C4-2B (cell line): Measurements from ENCODE around the gene MTFP1.

Experiments used
- H3K27ac ChIP-seq: fragments of 450-650 bp; 2 replicates; pipeline ENCODE4 v1.5.1; 2017
- CTCF ChIP-seq: fragments of 450-650 bp; conservative IDR thresholded peaks from 2 replicates; pipeline ENCODE4 v1.5.1; 2017; ENCODE audit warnings: mild to moderate bottlenecking
- ZFX ChIP-seq: fragments of 450-650 bp; IDR thresholded peaks from 2 replicates; pipeline ENCODE4 v1.6.1; 2017

Gene MTFP1

DNA sequence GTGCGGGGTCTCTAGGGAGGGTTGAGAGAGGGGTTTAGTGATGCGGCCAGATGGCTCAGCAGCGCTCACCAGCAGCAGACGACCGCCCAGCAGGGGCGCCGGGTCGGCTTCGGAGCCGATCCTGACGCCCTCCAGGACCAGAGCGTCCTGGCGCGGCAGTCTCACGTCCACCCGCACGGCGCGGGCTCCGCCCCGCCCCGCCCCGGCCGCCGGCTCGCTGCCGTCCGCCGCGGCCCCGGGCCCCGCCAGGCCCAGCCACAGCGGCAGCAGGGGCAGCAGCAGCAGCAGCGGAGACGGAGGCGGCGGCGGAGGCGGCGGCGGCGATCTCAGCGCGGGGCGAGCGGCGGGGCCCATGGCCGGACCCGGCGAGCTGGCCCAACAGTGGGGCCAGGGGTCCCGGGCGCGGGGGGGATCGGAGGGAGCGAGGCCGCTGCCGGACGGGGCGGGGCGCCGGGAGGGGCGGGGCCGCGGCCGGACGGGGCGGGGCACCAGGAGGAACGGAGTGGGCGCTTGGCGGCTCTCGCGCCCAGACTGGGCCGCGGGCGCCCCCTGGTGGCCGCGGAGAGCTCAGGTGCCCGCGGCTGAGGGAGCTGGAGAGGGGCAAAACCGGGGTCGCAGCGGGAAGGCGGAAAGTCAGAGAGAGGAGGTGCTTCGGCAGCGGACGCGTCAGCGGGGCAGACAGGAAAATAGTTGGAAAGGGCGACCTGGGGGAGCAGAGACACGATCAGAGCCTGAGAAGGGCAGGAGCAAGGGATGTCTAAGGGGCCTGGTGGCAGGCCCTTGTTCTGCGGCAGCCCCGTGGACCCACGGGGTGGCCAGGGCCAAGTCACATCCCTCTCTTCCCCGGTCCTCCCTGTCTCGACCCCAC, 38.4 kb upstream of the MTFP1 start, which contains the start of gene RNF215:
TSS of gene RNF215 (minus strand) at position 452 of the 868 bp plus-strand sequence. CDS start at position 354, 98 bp downstream.
- TF ChIP-seq ZFX (peak; percentile 84; the same call in 1 of the 2 replicates), CTCF (peak; percentile 98)
- H3K27ac ChIP-seq: peak within 1 kb of the TSS; percentile 60

GRCh38 chr22:30390974-30391691, 34.4 kb upstream of the MTFP1 start:
- TF ChIP-seq CTCF (peak; percentile 89), ZFX (no peak)
- peak overlapping the region; percentile 14; the same call in 1 of the 2 replicates for H3K27ac ChIP-seq

DNA sequence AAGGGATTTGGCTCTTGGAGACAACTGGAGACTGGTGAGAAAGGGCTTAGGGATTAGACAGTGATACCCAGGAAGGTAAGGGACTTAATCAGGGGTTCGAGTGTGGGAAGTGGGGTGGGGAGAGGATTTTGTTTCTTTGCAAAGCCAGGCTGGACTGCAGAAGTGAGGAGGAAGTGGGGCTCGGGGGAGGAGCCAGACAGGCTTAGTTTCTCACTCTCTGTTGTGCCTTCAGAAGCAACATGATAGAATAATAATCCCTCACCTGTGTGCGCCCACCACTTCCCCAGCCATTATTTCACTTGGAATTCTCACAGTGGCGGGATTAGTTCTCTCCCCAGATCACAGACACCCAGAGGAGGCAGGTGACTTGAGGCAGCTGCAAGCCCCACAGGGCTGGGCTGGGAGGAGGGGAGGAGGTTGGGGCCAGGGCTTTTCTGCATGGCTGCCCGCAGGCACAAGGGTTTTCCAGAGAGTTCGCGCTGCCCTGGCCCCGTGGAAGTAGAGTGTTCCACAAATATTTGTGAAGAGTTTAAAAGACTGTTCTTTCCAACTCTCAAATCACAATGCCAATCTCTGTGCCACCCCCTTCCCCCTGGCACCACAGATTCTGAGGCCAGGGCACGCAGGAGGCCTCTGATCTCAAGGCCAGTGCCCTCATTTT, 32.8 kb upstream of the MTFP1 start:
- TF ChIP-seq CTCF (no peak), ZFX (no peak)
- H3K27ac ChIP-seq: peak overlapping the region; percentile 31

DNA sequence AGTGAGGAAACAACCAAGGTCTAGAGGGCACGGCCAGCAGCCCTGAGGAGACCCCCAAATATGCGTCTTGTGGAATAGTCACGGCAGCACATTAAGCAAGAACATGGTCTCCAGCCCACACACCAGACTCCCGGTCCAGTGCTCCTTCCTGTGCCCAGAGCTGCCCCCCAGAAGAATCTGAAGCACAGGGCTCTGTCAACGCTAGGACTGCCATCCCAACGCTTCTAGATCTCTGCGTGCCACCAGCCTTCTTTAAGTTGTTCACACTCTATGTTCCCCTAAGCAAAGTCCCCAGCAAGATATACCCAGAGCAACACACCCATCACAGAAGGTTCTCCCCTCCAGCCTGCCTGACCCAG, 32.3 kb upstream of the MTFP1 start:
- peak overlapping the region; percentile 31 for H3K27ac ChIP-seq
- TF ChIP-seq CTCF (no peak), ZFX (no peak)

DNA sequence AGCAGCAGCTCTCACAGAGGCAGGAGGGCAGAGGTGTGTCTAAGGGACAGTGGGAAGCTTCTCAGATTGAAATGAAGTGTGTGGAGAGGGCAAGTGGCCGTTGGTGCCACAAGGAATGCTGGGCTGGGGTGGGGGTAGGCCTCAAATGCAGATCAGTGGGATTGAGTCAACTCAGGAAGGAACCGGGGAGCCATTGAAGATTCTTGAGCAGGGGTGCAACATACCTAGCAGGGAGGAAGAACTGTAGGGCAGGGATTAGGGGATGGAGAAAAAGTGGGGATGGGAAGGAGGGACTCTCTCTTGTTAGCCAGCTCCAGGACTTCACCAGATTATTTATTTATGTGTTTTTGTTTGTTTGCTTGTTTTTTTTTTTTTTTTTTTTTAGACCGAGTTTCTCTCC, 31.7 kb upstream of the MTFP1 start:
- peak overlapping the region; percentile 31 for H3K27ac ChIP-seq
- TF ChIP-seq ZFX (no peak), CTCF (no peak)

- H3K27ac ChIP-seq: peak within 1 kb of the TSS; percentile 61
- TF ChIP-seq ZFX: peak; percentile 68; the same call in 1 of the 2 replicates
- no peak for TF ChIP-seq CTCF
These were observed 28.5 kb upstream of the MTFP1 start, which contains the start of gene SEC14L2 for GRCh38 chr22:30396871-30397655. Gene SEC14L2 (plus strand): TSS chr22:30397018. CDS start chr22:30397117, 99 bp downstream.
